ENCODE data around the gene VASH2. TPM values are rescaled to one million over a fixed set of nuclear protein-coding genes. Genes with fewer than 3 reads are reported as not detected.
A peak's percentile ranks its signal among the peaks of the same experiment; 100 is the strongest.
"Not testable (repeated sequence)": the region's sequence is repeated elsewhere in the genome, so short reads cannot be mapped to it uniquely, and the experiment has no call there.

Gene VASH2
- total and polyA plus RNA-seq, 2 experiments from 2014 or later, result 129 to 381 TPM

GRCh38 chr1:212909652-212910063, 40.7 kb upstream of the VASH2 start:
- no peaks in the 10 kb centered on the region for H4K20me1 ChIP-seq (replicated peaks; ENCODE audit: insufficient read depth)
- H3K4me1 ChIP-seq (ENCODE audit: insufficient read depth), result peaks cover 27% of the 10 kb centered on the region
- DNase-seq (ENCODE audit: low spot score) (peak; percentile 75), ATAC-seq (peak; percentile 28)
- peaks cover 36% of the 10 kb centered on the region for H3K27me3 Mint-ChIP-seq (ENCODE audit: insufficient read depth, low read depth, poor library complexity)
- H3F3A ChIP-seq (replicated peaks; ENCODE audit: low read depth), result peaks cover 2% of the 10 kb centered on the region; the same call in 1 of the 2 replicates
- H3K4me3 ChIP-seq, result peak overlapping the region; percentile 31
- H3K4me2 ChIP-seq, result peak overlapping the region; percentile 56
- no peaks in the 10 kb centered on the region for H3K27me3 ChIP-seq (ENCODE audit: insufficient read depth)
- H3K4me3 Mint-ChIP-seq, result peak overlapping the region; percentile 62
- peaks cover 36% of the 10 kb centered on the region for H3K79me2 ChIP-seq (replicated peaks; ENCODE audit: insufficient read depth)
- no peak overlapping the region for H2AFZ ChIP-seq
- peaks cover 61% of the 10 kb centered on the region for H3K36me3 Mint-ChIP-seq (ENCODE audit: low read depth)
- peaks cover 46% of the 10 kb centered on the region for H3K4me1 Mint-ChIP-seq
- H3K36me3 ChIP-seq (ENCODE audit: insufficient read depth), result peaks cover 10% of the 10 kb centered on the region; the same call in 1 of the 2 replicates
- TF ChIP-seq EZH2phosphoT487 (IDR thresholded peaks at IDR 0.05; ENCODE audit: unreplicated experiment) (no peak), POLR2AphosphoS5 (IDR thresholded peaks at IDR 0.05; ENCODE audit: low read depth) (no peak), REST (IDR thresholded peaks at IDR 0.05; ENCODE audit: unreplicated experiment) (no peak), CTCF (conservative IDR thresholded peaks at IDR 0.05; ENCODE audit: low read depth in 2 of 2) (no peak), NANOG (IDR thresholded peaks at IDR 0.05; ENCODE audit: borderline replicate concordance) (peak; percentile 36; the same call in 1 of the 2 replicates)
- no peaks in the 10 kb centered on the region for H3K9me2 ChIP-seq (ENCODE audit: insufficient read depth)
- H3K27ac Mint-ChIP-seq, result peak overlapping the region; percentile 99
- H3K9me3 Mint-ChIP-seq, result peaks cover 26% of the 10 kb centered on the region
- peak overlapping the region; percentile 99 for H3K27ac ChIP-seq (ENCODE audit: low read depth)

DNA sequence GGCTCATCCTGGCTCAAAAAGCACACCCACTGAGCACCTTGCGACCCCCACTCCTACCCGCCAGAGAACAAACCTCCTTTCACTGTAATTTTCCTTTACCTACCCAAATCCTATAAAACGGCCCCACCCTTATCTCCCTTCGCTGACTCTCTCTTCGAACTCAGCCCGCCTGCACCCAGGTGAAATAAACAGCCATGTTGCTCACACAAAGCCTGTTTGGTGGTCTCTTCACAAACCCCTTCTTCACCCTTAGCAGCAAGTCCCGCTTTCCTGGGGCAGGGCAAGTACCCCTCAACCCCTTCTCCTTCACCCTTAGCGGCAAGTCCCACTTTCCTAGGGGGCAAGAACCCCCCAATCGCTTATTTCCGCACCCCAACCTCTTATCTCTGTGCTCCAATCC, 40.1 kb upstream of the VASH2 start:
- not testable (repeated sequence) for H3K36me3 ChIP-seq (ENCODE audit: insufficient read depth); H3F3A ChIP-seq (replicated peaks; ENCODE audit: low read depth); H3K27me3 ChIP-seq (ENCODE audit: insufficient read depth); ATAC-seq; H3K9me2 ChIP-seq (ENCODE audit: insufficient read depth); H2AFZ ChIP-seq; H4K20me1 ChIP-seq (replicated peaks; ENCODE audit: insufficient read depth)
- Mint-ChIP-seq H3K27me3 (ENCODE audit: insufficient read depth, low read depth, poor library complexity) (peaks cover 36% of the 10 kb centered on the region), H3K4me3 (peak overlapping the region; percentile 91), H3K27ac (peak overlapping the region; percentile 100), H3K4me1 (peaks cover 52% of the 10 kb centered on the region), H3K9me3 (peaks cover 21% of the 10 kb centered on the region), H3K36me3 (ENCODE audit: low read depth) (peaks cover 55% of the 10 kb centered on the region)
- peak overlapping the region; percentile 54; the same call in 1 of the 2 replicates for H3K4me2 ChIP-seq
- H3K27ac ChIP-seq (ENCODE audit: low read depth), result peak overlapping the region; percentile 96; the same call in 1 of the 2 replicates
- peak; percentile 78 for TF ChIP-seq POLR2AphosphoS5 (IDR thresholded peaks at IDR 0.05; ENCODE audit: low read depth)
- peaks cover 31% of the 10 kb centered on the region for H3K79me2 ChIP-seq (replicated peaks; ENCODE audit: insufficient read depth)
- DNase-seq (ENCODE audit: low spot score), result peak; percentile 46
- H3K4me1 ChIP-seq (ENCODE audit: insufficient read depth), result peaks cover 32% of the 10 kb centered on the region
- peak overlapping the region; percentile 50 for H3K4me3 ChIP-seq

- DNase-seq (ENCODE audit: low spot score); H2AFZ ChIP-seq; H4K20me1 ChIP-seq (replicated peaks; ENCODE audit: insufficient read depth); H3K36me3 ChIP-seq (ENCODE audit: insufficient read depth); H3K9me2 ChIP-seq (ENCODE audit: insufficient read depth); ATAC-seq; H3K27me3 ChIP-seq (ENCODE audit: insufficient read depth): not testable (repeated sequence)
- H3F3A ChIP-seq (replicated peaks; ENCODE audit: low read depth), result peaks cover 13% of the 10 kb centered on the region
- Mint-ChIP-seq H3K9me3 (peaks cover 12% of the 10 kb centered on the region; the same call in 1 of the 3 replicates), H3K27me3 (ENCODE audit: insufficient read depth, low read depth, poor library complexity) (peaks cover 44% of the 10 kb centered on the region), H3K4me3 (peak overlapping the region; percentile 86), H3K27ac (peak overlapping the region; percentile 97), H3K4me1 (peaks cover 49% of the 10 kb centered on the region), H3K36me3 (ENCODE audit: low read depth) (peaks cover 26% of the 10 kb centered on the region)
- peak overlapping the region; percentile 83 for H3K4me2 ChIP-seq
- H3K4me1 ChIP-seq (ENCODE audit: insufficient read depth), result peaks cover 32% of the 10 kb centered on the region
- peak overlapping the region; percentile 66 for H3K4me3 ChIP-seq
- H3K27ac ChIP-seq (ENCODE audit: low read depth), result peak overlapping the region; percentile 100
- H3K79me2 ChIP-seq (replicated peaks; ENCODE audit: insufficient read depth), result peaks cover 14% of the 10 kb centered on the region
These were observed 36.7 kb upstream of the VASH2 start for GRCh38 chr1:212913638-212914037.
